ENCODE measurements around the gene SYS1.

Gene SYS1

DNA sequence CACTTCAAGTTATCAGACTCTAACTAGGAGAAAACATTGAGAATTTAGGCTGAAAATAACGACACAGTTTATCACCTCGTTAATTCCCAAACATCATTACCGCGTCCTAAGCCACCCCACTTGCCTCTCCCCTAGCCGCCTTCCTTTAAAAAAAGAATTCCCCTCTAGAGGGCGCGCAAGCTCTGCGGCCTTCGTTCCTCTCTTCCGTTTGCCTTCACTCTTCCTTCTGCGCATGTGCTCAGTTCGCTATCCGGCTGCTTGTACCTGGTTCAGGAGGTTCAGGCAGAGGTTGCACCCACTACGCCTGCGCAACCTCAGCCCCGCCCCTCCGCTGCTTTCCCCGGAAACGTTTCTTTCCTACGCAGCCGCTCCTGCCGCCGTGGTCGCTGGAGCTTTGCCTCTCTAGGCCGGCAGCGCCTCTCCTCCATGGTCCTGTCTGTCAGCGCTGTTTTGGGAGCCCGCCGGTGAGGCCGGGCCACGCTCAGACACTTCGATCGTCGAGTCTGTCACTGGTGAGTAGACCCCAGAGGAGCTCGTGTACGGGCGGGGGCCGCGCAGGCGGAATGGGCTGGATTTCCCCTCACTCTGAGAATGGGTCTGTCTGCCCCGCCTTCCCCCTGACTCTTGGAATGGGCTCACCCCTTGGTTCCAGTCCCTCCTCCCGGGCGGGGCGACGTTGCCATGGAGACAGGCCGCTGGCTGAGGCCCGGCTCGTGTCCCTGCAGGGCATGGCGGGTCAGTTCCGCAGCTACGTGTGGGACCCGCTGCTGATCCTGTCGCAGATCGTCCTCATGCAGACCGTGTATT lies at the start of gene SYS1:
Gene SYS1 (plus strand): TSS at position 353 of the 807 bp plus-strand sequence. CDS start 376 bp downstream, at position 729.
- DNase-seq, result peak; percentile 100

DNA sequence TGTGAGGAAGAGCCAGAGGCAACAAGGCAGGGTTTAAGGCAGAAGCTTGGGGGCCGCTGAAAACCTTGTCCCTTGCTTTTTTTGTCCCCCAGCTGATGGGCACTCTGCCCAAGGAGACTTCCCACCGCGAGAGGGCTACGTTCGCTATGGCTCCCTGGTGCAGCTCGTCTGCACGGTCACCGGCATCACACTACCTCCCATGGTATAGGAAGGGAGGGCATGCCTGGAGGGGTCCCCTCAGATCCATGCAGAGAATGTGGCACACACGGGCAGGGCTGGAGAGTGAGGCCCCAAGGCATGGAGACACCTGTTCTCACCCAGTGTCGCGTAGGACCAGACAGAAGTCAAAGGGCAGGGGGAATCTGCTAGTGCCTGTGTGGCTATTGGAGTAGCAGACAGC lies 49.0 kb upstream of the SYS1 start:
- DNase-seq, result no peak

DNA sequence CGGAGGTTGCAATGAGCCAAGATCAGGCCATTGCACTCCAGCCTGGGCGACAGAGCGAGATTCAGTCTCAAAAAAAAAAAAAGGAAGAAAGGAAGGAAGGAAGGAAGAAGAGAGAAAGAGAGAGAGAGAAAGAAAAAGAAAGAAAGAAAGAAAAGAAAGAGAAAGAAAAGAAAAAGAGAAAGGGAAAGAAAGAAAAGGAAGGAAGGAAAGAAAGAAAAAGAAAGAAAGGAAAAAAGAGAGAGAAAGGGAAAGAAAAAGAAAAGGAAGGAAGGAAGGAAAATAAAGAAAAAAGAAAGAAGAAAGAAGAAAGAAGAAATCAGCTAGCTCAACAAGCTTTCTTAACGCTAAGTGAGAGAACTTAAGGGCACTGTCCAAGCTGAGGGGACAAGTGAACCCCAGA lies 47.3 kb upstream of the SYS1 start:
- DNase-seq, result no peak

DNA sequence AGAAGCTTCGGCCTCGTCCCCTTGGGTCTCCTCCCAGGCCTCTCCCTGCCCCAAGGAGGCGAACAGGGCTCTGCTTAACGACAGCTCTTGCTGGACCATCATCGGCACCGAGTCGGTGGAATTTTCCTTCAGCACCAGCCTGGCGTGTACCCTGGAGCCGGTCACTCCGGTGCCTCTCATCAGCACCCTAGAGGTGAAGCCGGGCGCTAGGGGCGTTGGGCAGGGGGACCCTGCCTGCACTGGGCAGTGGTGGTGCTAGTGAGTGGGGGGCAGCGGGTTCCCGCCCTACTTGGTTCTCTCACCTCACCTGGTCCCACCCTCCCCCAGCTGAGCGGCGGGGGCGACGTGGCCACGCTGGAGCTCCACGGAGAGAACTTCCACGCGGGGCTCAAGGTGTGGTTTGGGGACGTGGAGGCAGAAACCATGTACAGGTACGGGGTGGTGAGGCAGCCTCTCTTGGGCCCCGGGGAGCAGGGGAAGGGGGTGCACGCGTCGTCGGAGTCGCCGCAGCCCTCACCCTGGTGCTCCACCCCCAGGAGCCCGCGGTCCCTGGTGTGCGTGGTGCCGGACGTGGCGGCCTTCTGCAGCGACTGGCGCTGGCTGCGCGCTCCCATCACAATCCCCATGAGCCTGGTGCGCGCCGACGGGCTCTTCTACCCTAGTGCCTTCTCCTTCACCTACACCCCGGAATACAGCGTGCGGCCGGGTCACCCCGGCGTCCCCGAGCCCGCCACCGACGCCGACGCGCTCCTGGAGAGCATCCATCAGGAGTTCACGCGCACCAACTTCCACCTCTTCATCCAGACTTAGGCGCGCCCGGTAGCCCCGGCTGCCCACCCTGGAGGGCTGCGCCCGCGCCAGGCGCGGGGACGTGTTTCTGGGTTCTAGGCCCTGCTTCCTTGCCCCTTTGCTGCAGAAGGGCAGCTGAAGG lies 46.5 kb upstream of the SYS1 start:
- DNase-seq, result no peak

DNA sequence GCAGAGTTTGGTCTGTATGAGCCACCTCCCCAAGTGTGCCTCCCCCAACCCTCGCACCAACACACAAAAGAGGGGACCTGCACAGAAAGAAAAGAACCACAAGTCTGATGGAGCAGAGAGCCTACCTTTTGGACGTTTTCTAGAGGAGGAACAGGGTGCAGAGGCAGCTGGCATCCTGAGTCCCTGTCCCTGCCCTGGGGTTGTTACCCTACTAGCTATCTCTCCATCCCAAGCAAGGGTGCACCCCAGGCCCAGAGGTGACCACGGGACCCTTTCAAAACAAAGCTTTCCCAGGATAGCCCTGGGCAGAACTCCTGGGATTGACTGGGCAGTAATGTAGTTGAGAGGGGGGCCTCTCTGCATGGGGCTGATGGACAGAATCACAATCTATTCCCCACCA lies 45.1 kb upstream of the SYS1 start:
- DNase-seq, result no peak

DNA sequence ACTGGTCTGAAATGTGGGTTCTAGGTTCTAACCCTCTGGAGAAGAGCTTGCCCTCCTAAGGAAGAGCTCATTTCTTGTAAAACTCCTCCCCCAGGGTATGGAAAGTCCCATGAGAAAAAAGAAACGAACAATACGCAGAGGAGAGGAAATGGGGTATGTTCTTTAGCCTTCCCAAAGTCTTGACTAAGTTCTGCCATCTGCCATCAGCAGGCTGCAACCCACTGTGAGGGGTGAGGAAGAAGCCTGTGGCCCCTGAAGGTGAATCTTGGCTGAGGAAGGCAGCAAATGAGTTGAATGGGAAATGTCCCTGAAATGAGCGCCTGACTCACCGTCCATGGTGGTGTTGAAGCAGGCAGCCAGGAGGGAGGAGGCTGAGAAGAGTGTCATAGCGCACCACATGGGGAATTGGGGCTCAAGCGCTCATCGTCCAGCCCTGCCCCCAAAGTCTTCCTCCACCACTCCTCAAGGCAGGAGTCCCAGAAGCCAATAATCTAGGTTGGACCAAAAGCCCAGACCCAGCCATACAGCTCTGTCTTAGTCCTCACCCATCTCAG lies 44.5 kb upstream of the SYS1 start:
- DNase-seq, result no peak

DNA sequence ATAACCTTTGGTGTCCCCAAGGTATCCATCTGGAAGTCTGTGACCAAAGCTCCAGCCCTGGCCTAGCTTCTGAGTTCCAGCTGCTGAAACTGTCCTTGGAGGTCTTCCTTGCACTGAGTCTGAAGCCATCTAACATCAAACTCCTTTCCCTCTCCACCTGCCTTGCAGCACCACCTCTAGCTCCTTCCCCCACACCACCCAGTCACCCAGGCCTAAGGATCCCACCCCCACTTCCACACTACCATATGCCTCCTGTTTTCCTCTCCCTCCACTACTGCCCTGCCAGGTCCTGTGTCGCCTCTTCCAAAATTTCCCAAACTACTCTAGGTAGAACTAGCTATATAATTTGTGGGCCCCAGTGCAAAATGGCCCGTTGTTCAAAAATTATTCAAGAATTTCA lies 44.0 kb upstream of the SYS1 start:
- DNase-seq, result no peak

DNA sequence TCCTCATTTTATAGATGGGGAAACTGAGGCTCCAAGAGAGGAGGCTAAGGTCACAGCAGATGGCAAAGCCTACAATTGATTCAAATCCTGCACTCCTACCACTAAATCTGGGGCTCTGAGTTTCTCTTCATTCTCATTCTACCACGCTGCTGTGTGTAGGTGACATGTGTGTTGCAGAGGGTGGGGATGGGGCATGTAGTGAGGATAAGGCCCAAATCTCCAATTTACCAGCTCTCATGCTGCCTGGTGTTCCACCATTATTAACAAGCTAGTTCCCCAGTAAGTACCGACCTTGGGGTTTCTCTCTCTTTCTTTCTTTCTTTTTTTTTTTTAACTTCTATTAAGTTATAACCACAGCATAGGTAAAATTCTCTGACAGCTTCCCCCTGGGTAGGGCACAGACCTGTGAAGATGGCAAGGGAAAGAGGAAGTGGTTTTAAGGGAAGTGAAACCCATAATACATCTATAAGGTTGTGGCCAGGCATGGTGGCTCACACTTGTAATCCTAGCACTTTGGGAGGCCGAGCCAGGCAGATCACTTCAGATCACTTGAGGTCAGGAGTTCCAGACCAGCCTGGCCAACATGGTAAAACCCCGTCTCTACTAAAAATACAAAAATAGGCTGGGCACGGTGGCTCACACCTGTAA lies 41.9 kb upstream of the SYS1 start:
- no peak for DNase-seq

DNA sequence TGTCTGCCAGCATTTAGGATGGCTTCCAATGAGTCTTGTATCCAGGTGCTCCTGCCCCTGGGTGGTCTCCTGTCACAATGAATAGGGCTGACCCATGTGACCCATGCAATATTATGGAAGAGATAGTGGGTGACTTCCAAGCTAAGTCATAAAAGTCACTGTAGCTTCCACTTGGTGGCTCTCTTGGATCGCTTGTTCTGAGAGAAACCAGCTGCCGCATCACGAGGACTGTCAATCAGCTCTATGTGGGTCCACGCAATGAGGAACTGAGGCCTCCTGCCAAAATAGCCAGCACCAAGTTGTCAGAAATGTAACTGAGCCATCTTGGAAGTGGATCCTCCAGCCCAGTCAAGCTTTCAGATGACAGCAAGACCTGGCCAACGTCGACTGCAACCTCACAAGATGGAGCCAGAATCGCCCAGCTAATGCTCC lies 40.0 kb upstream of the SYS1 start:
- DNase-seq, result no peak

DNA sequence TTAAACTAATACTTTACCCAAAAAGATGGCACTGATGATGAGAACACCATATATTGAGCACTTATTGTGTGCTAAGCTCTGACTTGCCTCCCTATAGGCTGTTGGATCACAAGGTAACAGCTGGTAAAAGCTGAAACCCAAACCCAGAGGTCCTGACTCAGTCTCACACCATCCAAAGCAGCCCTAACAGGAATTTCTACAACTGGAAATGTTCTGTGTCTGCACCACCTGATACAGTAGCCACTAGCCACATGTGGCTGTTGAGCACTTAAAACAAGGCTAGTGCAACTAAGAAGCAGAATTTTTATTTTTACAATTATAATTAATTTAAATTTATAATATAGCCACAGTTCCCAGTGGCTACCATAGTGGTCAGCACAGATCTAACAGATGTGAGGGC lies 39.2 kb upstream of the SYS1 start:
- no peak for DNase-seq

DNA sequence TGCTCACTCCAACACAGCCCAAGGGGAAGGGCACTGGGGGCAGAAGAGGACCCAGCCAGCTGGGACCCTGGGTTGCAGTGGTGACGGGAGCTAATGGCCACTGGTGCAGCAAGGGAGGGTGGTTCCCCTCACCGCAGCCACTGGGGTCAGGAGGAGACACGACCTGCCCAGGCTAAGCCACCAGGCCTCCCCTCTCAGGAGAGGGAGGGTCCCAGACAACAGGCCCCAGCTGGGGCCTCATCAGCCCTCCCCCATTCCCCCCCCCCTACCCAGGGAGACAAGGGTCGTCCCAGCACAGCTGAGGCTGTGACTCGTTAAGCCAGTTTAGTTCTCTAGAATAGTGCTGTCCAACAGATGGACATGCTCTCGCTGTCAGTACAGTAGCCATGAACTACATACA lies 37.6 kb upstream of the SYS1 start:
- DNase-seq, result no peak

DNA sequence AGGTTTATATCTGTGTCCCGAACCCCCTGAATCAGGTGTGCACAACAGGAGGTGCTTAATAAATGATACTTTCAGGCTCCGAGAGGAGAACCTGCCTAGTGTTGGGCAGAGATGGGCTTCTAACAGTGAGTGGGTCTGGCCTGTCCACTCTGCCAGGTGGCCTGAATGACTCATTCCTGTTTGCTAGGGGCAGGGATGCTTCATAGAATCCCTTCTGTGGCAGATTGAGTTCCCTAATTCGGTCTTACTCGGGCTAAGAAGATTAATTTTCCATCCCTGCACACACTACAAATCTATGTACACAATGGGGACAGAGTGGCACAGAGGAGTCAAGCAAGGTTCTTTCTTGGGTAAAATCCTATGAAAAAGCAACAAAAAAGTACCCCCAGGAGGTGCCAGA lies 34.5 kb upstream of the SYS1 start:
- no peak for DNase-seq

DNA sequence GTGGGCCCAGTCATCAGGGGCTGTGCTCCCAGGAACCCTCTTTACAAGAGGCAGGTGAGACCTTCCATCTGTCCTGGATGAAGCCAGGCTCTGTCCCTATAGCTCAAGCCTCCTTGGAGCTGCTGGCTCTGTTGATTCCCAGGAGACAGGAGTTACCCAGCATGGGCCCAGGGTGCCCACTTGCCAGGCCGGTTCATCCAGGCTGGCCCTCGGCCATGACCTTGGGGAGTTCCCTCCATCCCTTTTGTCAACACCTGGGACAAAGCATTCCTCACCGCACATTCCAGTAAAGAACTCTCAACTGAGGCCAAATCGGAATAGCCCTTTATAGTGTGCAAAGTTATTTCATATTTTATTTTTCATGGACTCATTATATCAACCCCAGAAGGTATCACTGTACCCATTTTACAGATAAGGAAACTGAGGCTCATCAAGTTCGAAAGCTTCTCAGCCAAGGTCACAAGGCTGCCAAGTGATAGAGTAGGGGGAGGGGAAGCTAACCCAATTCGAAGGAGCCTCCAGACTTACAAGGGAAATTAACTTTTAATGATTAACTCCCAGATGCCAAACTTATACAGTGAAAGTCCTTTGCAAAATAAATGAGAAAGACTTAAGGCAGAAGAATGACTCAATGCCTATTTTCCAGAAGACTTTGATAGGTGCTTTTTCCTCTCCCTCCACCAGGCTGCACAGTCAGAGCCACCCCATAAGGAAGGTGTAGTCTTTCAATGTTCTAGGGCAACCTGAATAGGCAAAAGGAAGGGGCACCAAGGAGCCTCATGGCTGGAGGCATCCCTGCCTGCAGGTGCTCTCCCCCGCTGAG lies 33.2 kb upstream of the SYS1 start:
- DNase-seq, result no peak

DNA sequence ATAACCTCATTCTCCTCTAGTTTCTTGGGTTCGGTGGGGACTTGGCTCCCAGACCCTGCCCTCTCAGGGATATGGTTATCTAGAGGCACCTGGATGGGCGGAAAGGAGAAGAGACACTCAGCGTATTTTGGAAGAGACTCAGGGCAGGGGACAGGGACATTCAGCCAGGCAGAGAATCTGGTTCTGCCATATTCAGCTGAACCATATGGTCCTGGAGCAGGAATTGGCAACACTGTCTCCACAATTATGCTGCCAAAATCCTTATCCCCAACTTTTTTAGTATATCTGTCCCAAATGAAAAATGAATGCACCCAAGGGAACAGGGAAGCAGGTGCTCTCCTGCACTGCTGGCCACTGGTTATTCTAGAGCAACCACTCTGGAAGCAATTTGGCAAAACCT lies 32.5 kb upstream of the SYS1 start:
- no peak for DNase-seq

DNA sequence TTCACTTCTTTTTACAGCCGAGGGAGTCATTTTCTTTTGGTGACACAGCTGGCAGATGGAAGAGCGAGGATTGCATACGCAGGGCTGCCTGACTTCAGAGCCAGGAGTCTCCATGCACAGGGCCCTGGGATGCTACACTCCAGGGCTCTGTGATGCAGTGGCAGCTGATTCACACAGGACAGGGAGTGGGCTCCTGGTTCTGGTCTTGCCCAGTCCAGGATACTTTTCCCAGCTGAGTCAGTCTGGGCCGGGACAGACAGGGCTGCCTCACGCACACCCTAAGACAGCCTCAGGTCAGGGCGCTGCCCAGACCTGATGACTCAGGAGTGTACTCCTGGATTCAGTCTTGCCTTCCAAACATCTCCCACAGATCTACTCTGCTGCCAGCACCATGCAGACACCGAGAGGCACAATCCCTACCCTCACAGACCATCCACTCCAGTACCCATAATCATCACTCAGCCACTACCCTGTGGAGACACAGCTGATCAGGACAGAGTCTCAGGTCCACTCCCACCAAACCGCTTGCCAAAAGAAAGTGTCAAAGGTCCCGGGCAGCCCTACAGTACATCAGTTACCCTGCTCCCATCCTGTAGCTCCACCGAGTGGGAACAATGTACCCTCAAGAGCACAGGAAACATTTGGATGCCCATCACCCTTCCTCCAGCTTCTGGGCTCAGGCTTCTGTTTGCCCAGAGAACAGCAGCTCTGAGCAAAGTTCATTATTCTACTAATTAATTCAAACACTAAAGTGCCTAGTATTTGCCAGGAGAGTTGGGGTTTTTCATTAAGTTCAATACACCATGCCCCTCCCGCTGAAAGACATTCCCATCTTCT lies 26.2 kb upstream of the SYS1 start:
- no peak for DNase-seq

DNA sequence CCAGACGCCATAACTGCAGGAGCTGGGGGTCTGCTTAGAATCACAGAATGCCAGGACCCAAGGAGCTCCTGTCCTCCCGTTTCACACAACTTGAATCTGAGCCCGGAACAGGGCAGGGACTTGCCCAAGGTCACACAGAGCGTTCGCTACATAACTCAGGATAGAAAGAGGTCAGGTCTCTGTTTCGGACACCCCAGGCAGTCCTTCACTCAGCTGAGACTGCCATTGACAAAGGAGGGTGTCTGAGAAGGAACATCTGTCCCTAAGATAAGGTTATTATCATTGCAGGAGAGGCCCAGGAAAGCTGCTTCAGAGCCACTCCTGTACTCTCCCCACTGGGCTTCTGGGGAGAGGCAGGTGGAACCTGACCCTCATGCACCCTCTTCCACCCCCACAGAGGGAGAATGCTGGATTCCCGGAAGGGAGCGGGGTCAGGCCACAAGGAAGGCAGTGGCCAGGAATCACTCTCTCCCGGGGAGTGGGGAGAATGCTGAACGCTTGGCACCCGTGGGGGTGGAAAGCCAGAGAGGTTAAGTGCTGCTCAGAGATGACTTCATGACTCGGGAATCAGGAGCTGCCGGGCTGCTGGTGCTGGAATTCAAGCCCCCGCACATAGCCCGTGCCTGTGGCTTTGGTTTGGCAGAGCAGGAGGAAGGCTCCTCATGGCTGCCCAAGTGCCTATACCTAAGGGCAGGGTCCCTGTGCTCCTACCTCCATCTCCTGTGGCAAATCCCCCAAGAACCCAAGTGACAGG lies 25.4 kb upstream of the SYS1 start:
- DNase-seq, result no peak

DNA sequence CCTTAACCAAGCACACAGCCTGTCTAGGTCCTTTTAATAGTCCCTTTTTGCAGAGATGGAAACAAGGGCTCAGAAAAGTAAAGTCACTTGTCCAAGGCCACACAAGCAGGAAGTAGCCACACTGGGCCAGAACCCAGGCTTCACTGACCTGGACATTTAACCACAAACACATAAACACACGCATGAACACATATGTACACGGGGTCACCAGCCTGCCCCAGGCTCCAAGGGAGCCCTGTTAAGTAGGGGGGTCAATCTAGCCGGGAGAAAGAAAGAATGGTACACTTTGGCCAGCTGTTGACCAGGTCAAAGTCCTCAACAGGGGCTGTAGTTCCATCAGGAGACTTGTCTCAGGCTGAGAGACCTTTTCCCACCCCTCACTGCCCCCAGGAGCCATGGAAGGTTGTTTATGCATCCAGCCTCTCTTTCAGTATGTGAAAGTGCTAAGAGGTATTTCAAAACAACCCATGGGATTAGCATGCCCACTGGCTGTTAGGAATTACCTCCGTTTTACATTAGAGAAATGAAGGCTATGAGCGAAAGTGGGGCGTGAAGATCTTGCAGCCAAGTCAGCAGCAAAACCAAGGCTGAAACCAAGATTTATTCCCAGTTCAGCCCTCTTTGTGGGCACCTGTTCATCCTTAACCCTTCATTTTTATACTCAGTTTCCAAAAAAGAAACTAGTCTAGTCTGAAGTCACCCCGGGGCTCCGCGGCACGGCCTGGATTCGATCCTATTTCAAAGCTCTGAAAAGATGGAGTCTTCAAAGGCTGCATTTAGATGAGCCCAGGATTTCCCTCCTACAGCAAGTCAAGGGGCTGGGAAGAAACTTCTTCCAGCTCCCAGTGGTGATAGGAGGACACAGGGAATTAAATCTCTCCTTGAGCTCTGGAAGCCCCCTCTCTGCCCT lies 24.6 kb upstream of the SYS1 start:
- DNase-seq, result no peak

DNA sequence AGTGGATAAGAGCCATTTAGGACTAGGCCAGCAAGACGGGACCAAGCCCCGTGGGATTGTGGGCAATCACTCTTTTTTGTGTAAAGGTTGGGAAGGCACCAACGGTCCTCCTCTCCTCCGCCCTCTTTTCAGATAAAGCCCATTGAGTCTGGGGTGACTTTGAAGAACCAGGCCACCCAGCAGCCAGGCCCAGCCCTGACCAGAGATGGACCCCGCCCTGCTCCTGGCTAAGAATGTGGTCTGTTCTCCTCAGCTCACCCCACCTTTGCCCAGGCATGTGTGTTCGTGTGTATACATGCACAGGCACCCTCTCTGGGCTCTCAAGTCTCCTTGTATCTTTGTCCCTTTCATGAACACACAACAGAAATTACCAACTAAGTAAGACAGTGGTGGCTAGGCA lies 23.9 kb upstream of the SYS1 start:
- DNase-seq, result no peak

DNA sequence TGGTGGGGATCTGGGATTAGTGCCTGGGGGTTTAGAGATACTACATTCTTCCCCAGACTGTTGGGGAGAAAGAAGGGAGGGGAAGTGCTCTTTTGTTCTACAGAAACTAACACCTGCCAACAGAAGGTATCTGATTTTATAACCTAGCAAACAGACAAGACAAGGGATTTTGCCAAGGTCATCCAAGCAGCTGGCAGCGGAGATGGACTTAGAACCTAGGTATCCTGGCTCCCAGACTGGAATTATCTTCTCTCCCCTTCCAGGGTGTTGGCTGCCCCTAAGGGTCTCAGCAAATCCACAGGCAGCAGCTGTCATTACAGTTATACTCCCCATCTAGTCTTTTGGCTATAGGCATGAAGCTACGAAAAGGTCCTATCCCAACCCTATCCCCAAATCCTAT lies 23.2 kb upstream of the SYS1 start:
- no peak for DNase-seq

Data from activated CD8-positive, alpha-beta memory T cell treated with anti-CD3 and anti-CD28 coated beads for 24 hours (primary cell).